Midbrain (tissue), 1 donor: ENCODE data around the gene GIMD1.

Experiments
- DNase-seq: peaks from one replicate; lab custom pipeline; 2025; lab: John Stamatoyannopoulos, UW

GIMD1 gene

DNA sequence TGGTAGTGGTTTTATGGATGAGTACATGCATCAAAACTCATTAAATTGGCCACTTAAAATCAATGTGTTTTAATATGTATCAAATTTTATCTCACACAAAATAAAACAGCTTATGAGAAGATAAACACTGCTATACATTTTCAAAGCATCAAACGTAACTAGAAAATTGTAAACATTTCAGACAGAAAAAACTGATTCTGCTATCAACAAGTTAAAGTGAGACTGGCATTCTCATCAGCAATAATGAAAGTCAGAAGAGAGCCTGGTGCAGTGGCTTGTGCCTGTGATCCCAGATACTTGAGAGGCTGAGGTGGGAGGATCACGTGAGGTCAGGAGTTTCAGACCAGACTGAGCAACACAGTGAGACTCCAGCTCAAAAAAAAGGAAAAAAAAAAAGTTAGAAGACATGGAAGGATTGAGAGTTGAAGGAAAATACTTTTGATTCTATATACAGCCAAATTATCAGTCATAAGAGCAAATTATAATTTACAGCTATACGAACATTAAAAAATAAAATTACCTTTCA is 55.5 kb downstream of the GIMD1 start:
- DNase-seq, result no peak

- DNase-seq, result no peak
Observed at GRCh38 chr4:106312377-106312776, 56.2 kb downstream of the GIMD1 start.
